ENCODE measurements around the gene TNFRSF21. TPM values are rescaled to one million over a fixed set of nuclear protein-coding genes. Genes with fewer than 3 reads are reported as not detected.

Gene TNFRSF21
- total and polyA plus RNA-seq, 2 donors (not counting 1 experiment from before 2014, with no cell fraction given): 0.43 to 1.2 TPM

DNA sequence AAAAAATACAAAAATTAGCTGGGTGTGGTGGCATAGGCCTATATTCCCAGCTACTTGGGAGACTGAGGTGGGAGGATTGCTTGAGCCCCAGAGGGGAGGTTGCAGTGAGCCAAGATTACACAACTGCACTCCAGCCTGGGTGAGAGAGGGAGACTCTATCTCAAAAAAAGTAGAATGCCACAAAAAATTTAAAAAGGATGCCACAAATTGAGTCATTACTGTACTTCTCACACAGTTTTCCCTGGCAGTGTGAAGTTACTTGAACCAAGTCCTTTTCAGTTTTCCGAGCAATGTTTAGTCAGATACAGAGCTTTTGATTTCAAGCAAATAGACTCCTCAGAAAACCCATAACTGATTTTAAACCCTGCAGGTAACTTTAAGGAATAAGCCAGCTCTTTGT is 53.3 kb downstream of the TNFRSF21 start:
- ChIA-PET CTCF (no interaction called here), POLR2A (no interaction called here)
- H3K9me3 Mint-ChIP-seq (ENCODE audit: insufficient read depth): no peaks in the 10 kb centered on the region

DNA sequence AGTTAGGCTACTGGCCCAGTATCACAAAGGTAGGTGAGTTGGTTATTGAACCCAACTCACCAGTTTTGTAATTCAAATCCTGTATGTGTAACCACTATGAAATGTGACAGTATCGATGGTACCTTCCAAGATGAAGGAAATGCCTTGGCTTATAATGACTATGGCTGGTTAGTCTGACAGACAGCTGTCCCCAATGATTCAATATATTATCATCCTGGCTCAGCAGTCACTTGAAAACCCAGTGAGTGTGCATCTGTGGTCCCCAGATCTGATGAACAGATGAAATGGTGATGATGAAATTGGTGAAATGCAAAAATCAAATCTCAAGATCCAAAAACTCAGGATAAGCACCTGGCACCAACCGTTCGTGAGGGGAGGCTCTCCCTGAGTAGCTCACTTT is 54.8 kb downstream of the TNFRSF21 start:
- H4K20me1 ChIP-seq (ENCODE audit: control insufficient read depth, insufficient read depth, low read length, poor library complexity, severe bottlenecking): no peaks in the 10 kb centered on the region
- no peaks in the 10 kb centered on the region for H3K4me1 Mint-ChIP-seq
- no peak overlapping the region for H3K4me2 ChIP-seq (replicated peaks; ENCODE audit: low read depth, low read length, poor library complexity, severe bottlenecking)
- no peak overlapping the region for H2AFZ ChIP-seq (ENCODE audit: insufficient read depth, low read depth, low read length, poor library complexity, severe bottlenecking)
- no peaks in the 10 kb centered on the region for H3K79me2 ChIP-seq (ENCODE audit: control insufficient read depth, insufficient read depth, low read length)
- no peaks in the 10 kb centered on the region for H3K9me3 Mint-ChIP-seq (ENCODE audit: insufficient read depth)
- no peak overlapping the region for H3K9ac ChIP-seq (ENCODE audit: low read length)
- ChIA-PET CTCF (interaction anchor here (0.5 kb wide), 1 partner anchor 32 kb away, joined by 5 read pairs; no protein-coding TSS in a partner anchor), POLR2A (no interaction called here)
- no peaks in the 10 kb centered on the region for H3K4me1 ChIP-seq (ENCODE audit: control insufficient read depth in 2 of 2, insufficient read depth in 2 of 2, low read length in 2 of 2)
- no peaks in the 10 kb centered on the region for H3K27me3 ChIP-seq (replicated peaks in 1 of 4; ENCODE audit: control extremely low read depth in 1 of 4, control insufficient read depth in 3 of 4, insufficient read depth in 4 of 4, low read length in 3 of 4)
- intact Hi-C loops (cut with micrococcal nuclease): no loop called here
- H3K9me3 ChIP-seq (ENCODE audit: control extremely low read depth in 1 of 3, control insufficient read depth in 2 of 3, insufficient read depth in 1 of 3, low read length in 2 of 3): no peaks in the 10 kb centered on the region
- H3K4me3 ChIP-seq (ENCODE audit: control extremely low read depth in 1 of 5, extremely low read depth in 1 of 5, insufficient read depth in 1 of 5, low read depth in 2 of 5, low read length in 4 of 5): no peak overlapping the region
- no peak for TF ChIP-seq EZH2 (IDR thresholded peaks at IDR 0.05; ENCODE audit: borderline replicate concordance, insufficient read depth, low read depth, low read length, poor library complexity, severe bottlenecking)
- no peak for TF ChIP-seq CTCF (IDR thresholded peaks at IDR 0.05)
- DNase-seq (no peak), ATAC-seq (ENCODE audit: low read depth) (no peak)
- 100% methylated on average over 2 of the region's 3 CpGs for WGBS (ENCODE audit: insufficient coverage)
- no peak overlapping the region for H3K27ac ChIP-seq (ENCODE audit: low read length in 2 of 2)
- H3K36me3 ChIP-seq (replicated peaks in 1 of 2; ENCODE audit: control extremely low read depth in 1 of 2, control insufficient read depth in 1 of 2, extremely low read depth in 1 of 2, insufficient read depth in 2 of 2, low read length in 1 of 2): no peaks in the 10 kb centered on the region
- H3K4me3 Mint-ChIP-seq: no peak overlapping the region
- H3K27me3 Mint-ChIP-seq: no peaks in the 10 kb centered on the region
- H3K27ac Mint-ChIP-seq: no peak overlapping the region

More for the DNA sequence above, 53.3 kb downstream of the TNFRSF21 start:
- DNase-seq (no peak), ATAC-seq (ENCODE audit: low read depth) (no peak)
- TF ChIP-seq EZH2 (IDR thresholded peaks at IDR 0.05; ENCODE audit: borderline replicate concordance, insufficient read depth, low read depth, low read length, poor library complexity, severe bottlenecking) (no peak), CTCF (IDR thresholded peaks at IDR 0.05) (no peak)
- no peaks in the 10 kb centered on the region for H3K9me3 ChIP-seq (ENCODE audit: control extremely low read depth in 1 of 3, control insufficient read depth in 2 of 3, insufficient read depth in 1 of 3, low read length in 2 of 3)
- no peak overlapping the region for H3K4me2 ChIP-seq (replicated peaks; ENCODE audit: low read depth, low read length, poor library complexity, severe bottlenecking)
- Mint-ChIP-seq H3K27me3 (no peaks in the 10 kb centered on the region), H3K4me3 (no peak overlapping the region), H3K4me1 (no peaks in the 10 kb centered on the region), H3K27ac (no peak overlapping the region)
- no peaks in the 10 kb centered on the region for H3K79me2 ChIP-seq (ENCODE audit: control insufficient read depth, insufficient read depth, low read length)
- no peaks in the 10 kb centered on the region for H3K4me1 ChIP-seq (ENCODE audit: control insufficient read depth in 2 of 2, insufficient read depth in 2 of 2, low read length in 2 of 2)
- H3K27me3 ChIP-seq (replicated peaks in 1 of 4; ENCODE audit: control extremely low read depth in 1 of 4, control insufficient read depth in 3 of 4, insufficient read depth in 4 of 4, low read length in 3 of 4): no peaks in the 10 kb centered on the region
- no peak overlapping the region for H3K27ac ChIP-seq (ENCODE audit: low read length in 2 of 2)
- no peak overlapping the region for H2AFZ ChIP-seq (ENCODE audit: insufficient read depth, low read depth, low read length, poor library complexity, severe bottlenecking)
- H3K9ac ChIP-seq (ENCODE audit: low read length): no peak overlapping the region
- intact Hi-C loops (cut with micrococcal nuclease): no loop called here
- no CpG with 5 or more reads among the region's 1 CpG for WGBS (ENCODE audit: insufficient coverage)
- H4K20me1 ChIP-seq (ENCODE audit: control insufficient read depth, insufficient read depth, low read length, poor library complexity, severe bottlenecking): no peaks in the 10 kb centered on the region
- no peak overlapping the region for H3K4me3 ChIP-seq (ENCODE audit: control extremely low read depth in 1 of 5, extremely low read depth in 1 of 5, insufficient read depth in 1 of 5, low read depth in 2 of 5, low read length in 4 of 5)
- H3K36me3 ChIP-seq (replicated peaks in 1 of 2; ENCODE audit: control extremely low read depth in 1 of 2, control insufficient read depth in 1 of 2, extremely low read depth in 1 of 2, insufficient read depth in 2 of 2, low read length in 1 of 2): no peaks in the 10 kb centered on the region
